Progenitor cell of endocrine pancreas (in vitro differentiated cells): Measurements from ENCODE around the gene SLC39A3. TPM values are rescaled to one million over a fixed set of nuclear protein-coding genes. Genes with fewer than 3 reads are reported as not detected.

Experiments used
- DNase-seq: peaks from one replicate; pipeline ENCODE4 v3.0.0; 2021; ENCODE audit warnings: low spot score; ENCODE audit not compliant: unreplicated experiment
- H3K27ac Mint-ChIP-seq: 2 replicates; pipeline ENCODE4 v1.8.0; 2021; ENCODE audit warnings: mild to moderate bottlenecking, moderate library complexity, mixed read lengths
- H3K27me3 Mint-ChIP-seq: 2 replicates; pipeline ENCODE4 v1.8.0; 2021; ENCODE audit warnings: mixed read lengths
- H3K36me3 Mint-ChIP-seq: 2 replicates; pipeline ENCODE4 v1.8.0; 2022; ENCODE audit warnings: mixed read lengths; ENCODE audit not compliant: insufficient read depth
- H3K4me1 Mint-ChIP-seq: 2 replicates; pipeline ENCODE4 v1.8.0; 2021; ENCODE audit warnings: low read depth, mixed read lengths
- H3K4me3 Mint-ChIP-seq: 2 replicates; pipeline ENCODE4 v1.8.0; 2021; ENCODE audit warnings: low read depth, mild to moderate bottlenecking, moderate library complexity, mixed read lengths
- H3K9me3 Mint-ChIP-seq: 2 replicates; pipeline ENCODE4 v1.8.0; 2021; ENCODE audit warnings: low read depth, mixed read lengths
- CTCF ChIP-seq: fragments of 200-600 bp; sonication (generic); IDR thresholded peaks from one replicate; pipeline ENCODE4 v1.5.0; 2021; ENCODE audit warnings: antibody characterized with exemption, mild to moderate bottlenecking; ENCODE audit not compliant: unreplicated experiment
- long read RNA-seq: library from polyadenylated mRNA; unstranded; transcript quantifications from one replicate; pipeline ENCODE4 v2.0.0, GENCODE V29; 2020
- total RNA-seq: library from RNA; stranded (reverse); gene quantifications from 2 replicates; pipeline ENCODE4 v1.2.1, GENCODE V29; 2021

SLC39A3 gene
- total RNA-seq, result 22.7 and 23.8 TPM in 2 replicates
- long read RNA-seq, transcript SLC39A3-201 (3 exons, 1,502 nt), result major isoform, 8 of 10 reads
- long read RNA-seq, partial matches to known transcripts, result 0 of 10 reads
- long read RNA-seq, other reads (novel, unspliced or antisense), result 1 of 10 reads

- Mint-ChIP-seq H3K27me3 (peaks cover 21% of the 10 kb centered on the region), H3K9me3 (no peaks in the 10 kb centered on the region), H3K4me1 (peaks cover 4% of the 10 kb centered on the region), H3K36me3 (peaks cover 7% of the 10 kb centered on the region), H3K27ac (peak within 1 kb of the TSS; percentile 30), H3K4me3 (peak within 1 kb of the TSS; percentile 78)
- peak; percentile 100 for DNase-seq
- no peak for TF ChIP-seq CTCF
These were observed at the start of gene SLC39A3 for GRCh38 chr19:2739602-2740313. Gene SLC39A3, minus strand, starts transcription at chr19:2740017. Its CDS starts 2,760 bp downstream, at chr19:2737257.

GRCh38 chr19:2788237-2788636 lies 48.4 kb upstream of the SLC39A3 start:
- Mint-ChIP-seq H3K27ac (no peak overlapping the region), H3K36me3 (peaks cover 3% of the 10 kb centered on the region), H3K27me3 (no peaks in the 10 kb centered on the region), H3K4me3 (peak overlapping the region; percentile 47), H3K4me1 (peaks cover 11% of the 10 kb centered on the region), H3K9me3 (no peaks in the 10 kb centered on the region)
- no peak for DNase-seq
- no peak for TF ChIP-seq CTCF

- TF ChIP-seq CTCF, result no peak
- Mint-ChIP-seq H3K9me3 (no peaks in the 10 kb centered on the region), H3K27me3 (no peaks in the 10 kb centered on the region), H3K4me3 (peak overlapping the region; percentile 61), H3K27ac (peak overlapping the region; percentile 63), H3K36me3 (peaks cover 3% of the 10 kb centered on the region), H3K4me1 (peaks cover 16% of the 10 kb centered on the region)
- no peak for DNase-seq
These were observed 47.3 kb upstream of the SLC39A3 start for GRCh38 chr19:2787115-2787514.

- H3K36me3 Mint-ChIP-seq, result peaks cover 2% of the 10 kb centered on the region
- no peak for TF ChIP-seq CTCF
These were observed 45.6 kb upstream of the SLC39A3 start, which contains the start of gene THOP1 for GRCh38 chr19:2785244-2785997. Gene THOP1, plus strand, starts transcription at chr19:2785503. Its CDS starts 160 bp downstream, at chr19:2785663.

GRCh38 chr19:2783781-2784145 lies 43.9 kb upstream of the SLC39A3 start:
- Mint-ChIP-seq H3K27me3 (no peaks in the 10 kb centered on the region), H3K4me1 (peaks cover 26% of the 10 kb centered on the region), H3K9me3 (no peaks in the 10 kb centered on the region), H3K27ac (peak overlapping the region; percentile 99), H3K36me3 (no peaks in the 10 kb centered on the region), H3K4me3 (peak overlapping the region; percentile 93)
- DNase-seq, result no peak
- TF ChIP-seq CTCF, result no peak

More at GRCh38 chr19:2785244-2785997, 45.6 kb upstream of the SLC39A3 start, which contains the start of gene THOP1:
- peaks cover 25% of the 10 kb centered on the region for H3K4me1 Mint-ChIP-seq
- H3K4me3 Mint-ChIP-seq, result peak within 1 kb of the TSS; percentile 91
- peak; percentile 94 for DNase-seq
- H3K9me3 Mint-ChIP-seq, result no peaks in the 10 kb centered on the region
- peak within 1 kb of the TSS; percentile 91 for H3K27ac Mint-ChIP-seq
- no peaks in the 10 kb centered on the region for H3K27me3 Mint-ChIP-seq
